Muscle layer of duodenum (tissue), 2 donors: ENCODE measurements around the gene ACP4.
A peak's percentile ranks its signal among the peaks of the same experiment; 100 is the strongest.

Experiments used
- H3K27ac ChIP-seq: one replicate; pipeline ENCODE4 v1.7.0; 2013; ENCODE audit warnings: mild to moderate bottlenecking, low read length
- H3K27me3 ChIP-seq: one replicate; pipeline ENCODE4 v1.7.0; 2013; ENCODE audit warnings: low read depth, mild to moderate bottlenecking, control low read depth, low read length
- H3K36me3 ChIP-seq, 2 donors: one replicate each; pipeline ENCODE4 v1.7.0; 2013; ENCODE audit warnings: low read length in 2 of 2, control low read depth in 1 of 2, mild to moderate bottlenecking in 1 of 2; ENCODE audit not compliant: insufficient read depth in 2 of 2, control insufficient read depth in 1 of 2
- H3K4me1 ChIP-seq, 2 donors: one replicate each; pipeline ENCODE4 v1.7.0; 2013; ENCODE audit warnings: low read length in 2 of 2, mild to moderate bottlenecking in 2 of 2, control low read depth in 1 of 2, moderate library complexity in 1 of 2; ENCODE audit not compliant: insufficient read depth in 2 of 2, control insufficient read depth in 1 of 2
- H3K4me3 ChIP-seq, 2 donors: one replicate each; pipeline ENCODE4 v1.7.0; 2013; ENCODE audit warnings: low read length in 2 of 2, low read depth in 1 of 2, mild to moderate bottlenecking in 1 of 2
- H3K9me3 ChIP-seq, 2 donors: one replicate each; pipeline ENCODE4 v1.7.0; 2013; ENCODE audit warnings: low read length in 2 of 2, control low read depth in 1 of 2, mild to moderate bottlenecking in 1 of 2; ENCODE audit not compliant: control insufficient read depth in 1 of 2
- donor health status: healthy.

The ACP4 gene

DNA sequence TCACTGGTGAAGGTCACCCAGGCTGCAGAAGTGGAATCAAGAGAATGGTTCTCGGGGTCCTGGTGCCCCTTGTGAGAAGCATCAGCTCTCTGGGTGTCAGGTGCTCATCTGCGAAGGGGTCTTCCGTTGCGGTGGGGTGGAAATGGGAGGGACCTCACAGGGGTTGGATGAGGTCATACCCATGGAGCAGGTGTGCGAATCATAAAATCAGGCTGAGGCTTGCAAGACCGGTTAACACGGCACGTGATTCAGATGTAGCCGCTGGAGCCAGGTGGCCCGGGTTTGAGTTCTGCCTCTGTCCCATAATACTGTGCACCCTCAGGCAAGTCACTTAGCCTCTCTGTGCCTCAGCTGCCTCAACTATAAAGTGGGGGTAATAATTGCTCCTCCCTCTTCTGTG, 47.1 kb downstream of the ACP4 start:
- H3K27me3 ChIP-seq = peaks cover 4% of the 10 kb centered on the region
- H3K36me3 ChIP-seq = no peaks in the 10 kb centered on the region
- no peak overlapping the region for H3K27ac ChIP-seq
- peaks cover 0 to 13% of the 10 kb centered on the region in 2 donors for H3K4me1 ChIP-seq
- H3K9me3 ChIP-seq = peaks cover 0 to 2% of the 10 kb centered on the region in 2 donors
- no peak overlapping the region for H3K4me3 ChIP-seq

DNA sequence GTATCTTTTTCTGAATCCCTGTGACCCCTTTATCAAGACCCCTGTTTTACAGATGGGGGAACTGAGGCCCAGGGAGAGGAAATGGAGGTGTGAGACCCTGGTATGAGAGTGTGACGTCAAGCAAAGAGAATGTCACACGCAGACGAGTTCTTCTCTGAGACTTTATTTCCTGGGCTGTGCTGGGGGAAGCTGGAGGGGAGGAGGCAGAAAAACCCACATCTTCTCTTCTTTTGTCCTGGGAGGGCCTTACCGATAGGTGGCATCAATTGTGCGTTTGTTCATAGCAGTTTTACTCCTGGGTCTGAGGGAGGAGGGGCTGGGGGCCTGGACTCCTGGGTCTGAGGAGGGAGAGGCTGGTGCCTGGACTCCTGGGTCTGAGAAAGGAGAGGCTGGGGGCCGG, 48.0 kb downstream of the ACP4 start:
- peaks cover 0 to 5% of the 10 kb centered on the region in 2 donors for H3K9me3 ChIP-seq
- H3K27ac ChIP-seq = no peak overlapping the region
- peaks cover 4% of the 10 kb centered on the region for H3K27me3 ChIP-seq
- H3K4me3 ChIP-seq = no peak overlapping the region
- H3K36me3 ChIP-seq = no peaks in the 10 kb centered on the region
- H3K4me1 ChIP-seq = peaks cover 0 to 13% of the 10 kb centered on the region in 2 donors

- H3K36me3 ChIP-seq = no peaks in the 10 kb centered on the region
- H3K4me3 ChIP-seq = no peak overlapping the region
- peaks cover 0 to 13% of the 10 kb centered on the region in 2 donors for H3K4me1 ChIP-seq
- no peak overlapping the region for H3K27ac ChIP-seq
- peaks cover 0 to 11% of the 10 kb centered on the region in 2 donors for H3K9me3 ChIP-seq
- peaks cover under 1% of the 10 kb centered on the region for H3K27me3 ChIP-seq
Measured at GRCh38 chr19:50839712-50840655, 49.8 kb downstream of the ACP4 start.

DNA sequence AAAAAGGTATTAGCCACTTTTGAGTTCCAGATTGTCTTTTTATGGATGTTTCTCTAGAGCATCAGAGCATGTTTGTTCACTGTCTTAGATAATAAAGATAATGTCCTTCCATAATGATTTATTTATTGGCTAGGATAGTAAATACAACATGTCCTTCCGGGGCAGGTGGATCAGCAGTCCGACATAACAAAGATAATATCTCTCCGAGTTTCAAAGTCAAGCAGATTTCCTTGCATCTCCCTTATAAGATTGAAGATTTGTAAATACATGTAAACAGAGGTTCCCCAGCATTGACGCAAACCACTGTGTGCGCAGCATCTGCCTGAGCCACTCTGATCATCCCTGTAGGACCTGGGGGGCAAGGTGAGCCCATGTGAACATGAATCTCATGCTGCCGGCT, 51.9 kb downstream of the ACP4 start:
- no peaks in the 10 kb centered on the region for H3K36me3 ChIP-seq
- H3K27me3 ChIP-seq = no peaks in the 10 kb centered on the region
- H3K9me3 ChIP-seq = peaks cover 0 to 11% of the 10 kb centered on the region in 2 donors
- no peak overlapping the region for H3K27ac ChIP-seq
- no peaks in the 10 kb centered on the region for H3K4me1 ChIP-seq
- H3K4me3 ChIP-seq = no peak overlapping the region

DNA sequence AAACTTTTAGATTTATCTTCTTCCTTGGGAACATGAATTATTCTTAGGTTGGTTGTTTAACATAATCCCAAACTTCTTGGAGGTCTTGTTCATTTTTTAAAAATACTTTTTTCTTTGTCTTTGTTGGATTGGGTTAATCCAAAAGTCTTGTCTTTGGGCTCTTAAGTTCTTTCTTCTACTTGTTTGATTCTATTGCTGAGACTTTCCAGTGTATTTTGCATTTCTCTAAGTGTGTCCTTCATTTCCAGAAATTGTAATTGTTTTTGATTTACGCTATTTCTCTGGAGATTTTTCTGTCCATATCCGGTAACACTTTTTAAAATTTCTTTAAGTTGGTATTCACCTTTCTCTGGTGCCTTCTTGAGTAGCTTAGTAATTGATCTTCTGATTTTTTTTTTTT, 53.0 kb downstream of the ACP4 start:
- Histone ChIP-seq H3K27ac (no peak overlapping the region), H3K36me3 (no peaks in the 10 kb centered on the region), H3K4me3 (no peak overlapping the region), H3K9me3 (peaks cover 0 to 11% of the 10 kb centered on the region in 2 donors), H3K4me1 (no peaks in the 10 kb centered on the region), H3K27me3 (no peaks in the 10 kb centered on the region)

DNA sequence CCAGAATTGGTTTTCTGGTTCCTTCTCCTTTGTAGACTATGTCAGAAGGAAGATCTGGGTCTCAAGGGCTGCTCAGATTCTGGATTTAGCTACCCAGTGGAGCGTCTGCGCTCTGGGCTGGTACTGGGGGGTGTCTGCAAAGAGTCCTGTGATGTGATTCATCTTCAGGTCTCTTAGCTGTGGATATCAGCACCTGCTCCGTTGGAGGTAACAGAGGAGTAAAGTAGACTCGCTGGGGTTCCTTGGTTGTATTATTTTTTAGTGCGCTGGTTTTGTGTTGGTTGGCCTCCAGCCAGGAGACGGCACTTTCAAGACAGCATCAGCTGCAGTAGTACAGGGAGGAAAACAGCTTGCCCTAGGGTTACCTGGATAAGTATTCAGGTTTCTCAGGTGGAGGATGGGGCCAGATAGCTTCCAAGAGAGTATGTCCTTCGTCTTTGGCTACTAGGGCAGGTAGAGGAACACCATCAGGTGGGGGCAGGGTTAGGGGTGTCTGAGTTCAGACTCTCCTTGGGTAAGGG, 53.5 kb downstream of the ACP4 start:
- Histone ChIP-seq H3K27ac (no peak overlapping the region), H3K9me3 (peaks cover 0 to 11% of the 10 kb centered on the region in 2 donors), H3K4me3 (peak overlapping the region in 1 of 2 donors; percentile 19), H3K4me1 (no peaks in the 10 kb centered on the region), H3K27me3 (no peaks in the 10 kb centered on the region), H3K36me3 (no peaks in the 10 kb centered on the region)

GRCh38 chr19:50844296-50844935, 54.2 kb downstream of the ACP4 start:
- H3K27me3 ChIP-seq = no peaks in the 10 kb centered on the region
- peak overlapping the region in 1 of 2 donors; percentile 19 for H3K4me3 ChIP-seq
- no peaks in the 10 kb centered on the region for H3K4me1 ChIP-seq
- no peaks in the 10 kb centered on the region for H3K36me3 ChIP-seq
- no peak overlapping the region for H3K27ac ChIP-seq
- peaks cover 0 to 11% of the 10 kb centered on the region in 2 donors for H3K9me3 ChIP-seq
